PC-9 (cell line): Measurements from ENCODE around the gene ITIH3. TPM values are rescaled to one million over a fixed set of nuclear protein-coding genes. Genes with fewer than 3 reads are reported as not detected.

ENCODE experiments used
- BruUV-seq: library from RNA; stranded (reverse); fragments of 400-500 nt; replicated peaks from 2 replicates; lab custom pipeline; 2021; lab: Mats Ljungman, UMichigan
- CTCF ChIA-PET: fragments of 300-600 bp; sonication (Branson Sonifier 250); formaldehyde crosslinking; loops from one replicate; lab custom pipeline; 2022; ENCODE audit warnings: antibody characterized with exemption; lab: Charles Lee
- POLR2A ChIA-PET: fragments of 300-600 bp; sonication (Branson Sonifier 250); formaldehyde crosslinking; loops from one replicate; lab custom pipeline; 2022; ENCODE audit warnings: antibody characterized with exemption; ENCODE audit not compliant: unreplicated experiment; lab: Charles Lee
- DNase-seq, 2 experiments: peaks; one replicate each; pipeline versions ENCODE4 v3.0.0 to v3.0.0-alpha.2; 2015 to 2022; ENCODE audit warnings: mixed read lengths in 1 of 2
- H2AFZ ChIP-seq: fragments of 200-600 bp; sonication (generic); 2 replicates; pipeline ENCODE4 v1.8.1; 2017; ENCODE audit warnings: antibody characterized with exemption
- H3F3A ChIP-seq: fragments of 200-600 bp; sonication (generic); 2 replicates; pipeline ENCODE4 v1.8.1; 2017; ENCODE audit warnings: antibody characterized with exemption, mild to moderate bottlenecking, low read depth; ENCODE audit not compliant: insufficient read depth
- H3K27ac ChIP-seq: fragments of 200-600 bp; sonication (generic); 2 replicates; pipeline ENCODE4 v1.6.1; 2016; ENCODE audit warnings: mixed run types
- H3K27me3 ChIP-seq: fragments of 200-600 bp; sonication (generic); 2 replicates; pipeline ENCODE4 v1.6.1; 2016; ENCODE audit warnings: low read depth, mixed run types; ENCODE audit not compliant: insufficient read depth
- H3K36me3 ChIP-seq: fragments of 200-600 bp; sonication (generic); 2 replicates; pipeline ENCODE4 v1.6.1; 2016; ENCODE audit warnings: low read depth, mixed run types
- H3K4me1 ChIP-seq: fragments of 200-600 bp; sonication (generic); replicated peaks from 2 replicates; pipeline ENCODE4 v1.6.1; 2016; ENCODE audit warnings: mixed run types; ENCODE audit not compliant: insufficient read depth
- H3K4me2 ChIP-seq: fragments of 200-600 bp; sonication (generic); 2 replicates; pipeline ENCODE4 v1.6.1; 2017; ENCODE audit warnings: mixed run types
- H3K4me3 ChIP-seq: fragments of 200-600 bp; sonication (generic); 2 replicates; pipeline ENCODE4 v1.6.1; 2016; ENCODE audit warnings: mixed run types
- H3K79me2 ChIP-seq: fragments of 200-600 bp; sonication (generic); 2 replicates; pipeline ENCODE4 v1.6.1; 2017; ENCODE audit warnings: low read depth, mixed run types
- H3K9me2 ChIP-seq: fragments of 200-600 bp; sonication (generic); 2 replicates; pipeline ENCODE4 v1.8.1; 2017; ENCODE audit warnings: mild to moderate bottlenecking; ENCODE audit not compliant: insufficient read depth
- H3K9me3 ChIP-seq: fragments of 200-600 bp; sonication (generic); 2 replicates; pipeline ENCODE4 v1.8.1; 2016; ENCODE audit warnings: low read depth; ENCODE audit not compliant: insufficient read depth
- H4K20me1 ChIP-seq: fragments of 200-600 bp; sonication (generic); 2 replicates; pipeline ENCODE4 v1.8.1; 2017; ENCODE audit not compliant: insufficient read depth
- EZH2 ChIP-seq: fragments of 200-600 bp; sonication (generic); IDR thresholded peaks from 2 replicates; pipeline ENCODE4 v1.8.0; 2017; ENCODE audit warnings: antibody characterized with exemption, low read depth
- intact Hi-C: fragments of 100-400 bp; cut with micrococcal nuclease; formaldehyde crosslinking; loops from one replicate; pipeline ENCODE4 v1.10.0; 2022; ENCODE audit not compliant: unreplicated experiment
- total RNA-seq: library from RNA; stranded (reverse); gene quantifications from 2 replicates; pipeline ENCODE4 v1.2.3, GENCODE V29; 2021
- TF ChIP-seq, protein P1 (sequence below): fragments of 200-600 bp; sonication (generic); conservative IDR thresholded peaks from 2 replicates; pipeline ENCODE4 v1.6.1; 2017; ENCODE audit warnings: mixed run types, antibody characterized with exemption, mild to moderate bottlenecking, moderate library complexity

ITIH3 gene
- total RNA-seq, 1 experiment from 2014 or later = not detected

DNA sequence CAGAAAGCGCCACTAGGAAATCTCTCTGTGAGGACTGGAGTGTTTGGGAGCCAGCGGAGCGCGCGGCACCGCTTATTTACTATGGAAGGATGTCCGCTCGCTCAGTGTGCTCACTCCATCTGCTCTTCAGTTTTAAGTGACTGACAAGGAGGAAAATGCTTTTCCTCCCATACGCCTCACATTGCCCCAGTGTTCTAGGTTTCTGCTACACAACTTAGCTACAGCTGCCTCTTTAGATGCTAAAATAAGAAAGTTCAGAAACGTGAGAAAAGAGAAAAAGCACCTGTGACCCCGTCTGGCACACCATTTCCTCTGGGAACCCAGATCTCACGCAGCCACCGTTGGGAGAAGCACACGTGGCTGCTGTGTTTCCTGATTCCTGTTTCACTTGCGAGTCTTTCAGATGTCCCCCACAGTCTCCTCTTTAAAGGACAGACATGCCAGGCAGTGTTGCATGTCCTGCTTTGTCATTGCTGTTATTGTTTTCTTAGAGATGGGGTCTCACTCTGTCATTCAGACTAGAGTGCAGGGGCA is 51.9 kb downstream of the ITIH3 start:
- intact Hi-C loops = no loop called here
- H2AFZ ChIP-seq = no peak overlapping the region
- no peaks in the 10 kb centered on the region for H3F3A ChIP-seq
- ChIA-PET POLR2A (no interaction called here), CTCF (no interaction called here)
- TF ChIP-seq, protein P1, sequence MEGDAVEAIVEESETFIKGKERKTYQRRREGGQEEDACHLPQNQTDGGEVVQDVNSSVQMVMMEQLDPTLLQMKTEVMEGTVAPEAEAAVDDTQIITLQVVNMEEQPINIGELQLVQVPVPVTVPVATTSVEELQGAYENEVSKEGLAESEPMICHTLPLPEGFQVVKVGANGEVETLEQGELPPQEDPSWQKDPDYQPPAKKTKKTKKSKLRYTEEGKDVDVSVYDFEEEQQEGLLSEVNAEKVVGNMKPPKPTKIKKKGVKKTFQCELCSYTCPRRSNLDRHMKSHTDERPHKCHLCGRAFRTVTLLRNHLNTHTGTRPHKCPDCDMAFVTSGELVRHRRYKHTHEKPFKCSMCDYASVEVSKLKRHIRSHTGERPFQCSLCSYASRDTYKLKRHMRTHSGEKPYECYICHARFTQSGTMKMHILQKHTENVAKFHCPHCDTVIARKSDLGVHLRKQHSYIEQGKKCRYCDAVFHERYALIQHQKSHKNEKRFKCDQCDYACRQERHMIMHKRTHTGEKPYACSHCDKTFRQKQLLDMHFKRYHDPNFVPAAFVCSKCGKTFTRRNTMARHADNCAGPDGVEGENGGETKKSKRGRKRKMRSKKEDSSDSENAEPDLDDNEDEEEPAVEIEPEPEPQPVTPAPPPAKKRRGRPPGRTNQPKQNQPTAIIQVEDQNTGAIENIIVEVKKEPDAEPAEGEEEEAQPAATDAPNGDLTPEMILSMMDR = no peak
- TF ChIP-seq EZH2 = no peak
- no TSS peak for BruUV-seq
- no peak overlapping the region for H3K27ac ChIP-seq
- H3K4me1 ChIP-seq = no peaks in the 10 kb centered on the region
- no peak overlapping the region for H3K4me3 ChIP-seq
- H3K9me3 ChIP-seq = no peaks in the 10 kb centered on the region
- H3K36me3 ChIP-seq = no peaks in the 10 kb centered on the region
- H3K79me2 ChIP-seq = no peaks in the 10 kb centered on the region
- no peak overlapping the region for H3K4me2 ChIP-seq
- no peaks in the 10 kb centered on the region for H3K27me3 ChIP-seq
- 0 out of 2 replicates have a peak, but pooled peaks cover 3% of the 10 kb centered on the region for H4K20me1 ChIP-seq
- no peaks in the 10 kb centered on the region for H3K9me2 ChIP-seq
- no peak for DNase-seq

DNA sequence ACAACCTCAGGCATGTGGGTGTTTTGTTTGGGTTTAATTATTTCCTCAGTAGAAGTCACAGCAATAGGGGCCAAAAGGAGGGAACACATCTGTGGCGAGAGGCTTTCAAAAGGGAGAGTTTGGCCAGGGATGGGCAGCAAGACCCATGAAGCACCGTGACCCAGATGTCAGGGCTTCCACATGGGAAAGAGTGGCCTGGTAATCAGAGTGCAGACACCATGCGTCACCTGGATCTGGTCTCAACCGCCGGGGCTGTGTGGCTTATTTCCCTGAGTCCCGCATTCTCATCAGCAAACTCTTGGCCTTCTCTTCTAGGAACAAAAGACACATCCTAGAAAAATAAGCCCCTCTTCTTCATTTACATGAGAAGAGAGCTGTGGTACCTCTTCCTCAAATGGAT is 52.6 kb downstream of the ITIH3 start:
- H3K4me3 ChIP-seq = no peak overlapping the region
- POLR2A ChIA-PET = no interaction called here

DNA sequence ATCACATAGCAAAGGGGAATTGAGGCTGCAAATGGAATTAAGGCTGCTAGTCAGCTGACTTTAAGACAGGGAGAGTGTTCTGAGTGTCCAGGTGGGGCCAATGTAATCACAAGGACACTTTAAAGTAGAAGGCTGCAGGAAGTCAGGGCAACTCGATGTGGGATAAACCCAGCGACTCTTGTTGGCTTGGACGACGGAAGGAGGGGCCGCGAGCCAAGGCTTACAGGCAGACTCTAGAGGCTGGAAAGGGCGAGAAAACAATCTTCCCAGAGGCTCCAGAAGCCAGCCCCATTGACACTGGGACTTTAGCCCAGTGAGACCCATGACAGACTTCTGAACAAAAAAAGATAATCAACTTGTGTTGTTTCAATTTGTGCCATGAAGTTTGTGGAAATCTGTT is 53.1 kb downstream of the ITIH3 start:
- Histone ChIP-seq H3K9me3 (no peaks in the 10 kb centered on the region), H3K27ac (no peak overlapping the region), H3K36me3 (no peaks in the 10 kb centered on the region), H3K4me1 (no peaks in the 10 kb centered on the region), H3K27me3 (no peaks in the 10 kb centered on the region), H3K4me3 (no peak overlapping the region), H3K79me2 (no peaks in the 10 kb centered on the region), H2AFZ (no peak overlapping the region), H3F3A (no peaks in the 10 kb centered on the region), H3K9me2 (no peaks in the 10 kb centered on the region), H4K20me1 (0 out of 2 replicates have a peak, but pooled peaks cover 3% of the 10 kb centered on the region), H3K4me2 (no peak overlapping the region)
- ChIA-PET POLR2A (no interaction called here), CTCF (no interaction called here)
- DNase-seq = no peak
- no TSS peak for BruUV-seq
- TF ChIP-seq, protein P1 = no peak
- no peak for TF ChIP-seq EZH2
- intact Hi-C loops = no loop called here

More for the DNA sequence above, 52.6 kb downstream of the ITIH3 start:
- no peak overlapping the region for H3K27ac ChIP-seq
- CTCF ChIA-PET = no interaction called here
- no peak overlapping the region for H3K4me2 ChIP-seq
- BruUV-seq = no TSS peak
- H3K4me1 ChIP-seq = no peaks in the 10 kb centered on the region
- H3F3A ChIP-seq = no peaks in the 10 kb centered on the region
- no peak overlapping the region for H2AFZ ChIP-seq
- H3K79me2 ChIP-seq = no peaks in the 10 kb centered on the region
- H3K9me2 ChIP-seq = no peaks in the 10 kb centered on the region
- no peaks in the 10 kb centered on the region for H3K27me3 ChIP-seq
- TF ChIP-seq EZH2 = no peak
- TF ChIP-seq, protein P1 = no peak
- intact Hi-C loops = no loop called here
- H4K20me1 ChIP-seq = 0 out of 2 replicates have a peak, but pooled peaks cover 3% of the 10 kb centered on the region
- no peaks in the 10 kb centered on the region for H3K9me3 ChIP-seq
- H3K36me3 ChIP-seq = no peaks in the 10 kb centered on the region
- DNase-seq = no peak
